ENCODE data around the gene PRDM11.

PRDM11 gene

DNA sequence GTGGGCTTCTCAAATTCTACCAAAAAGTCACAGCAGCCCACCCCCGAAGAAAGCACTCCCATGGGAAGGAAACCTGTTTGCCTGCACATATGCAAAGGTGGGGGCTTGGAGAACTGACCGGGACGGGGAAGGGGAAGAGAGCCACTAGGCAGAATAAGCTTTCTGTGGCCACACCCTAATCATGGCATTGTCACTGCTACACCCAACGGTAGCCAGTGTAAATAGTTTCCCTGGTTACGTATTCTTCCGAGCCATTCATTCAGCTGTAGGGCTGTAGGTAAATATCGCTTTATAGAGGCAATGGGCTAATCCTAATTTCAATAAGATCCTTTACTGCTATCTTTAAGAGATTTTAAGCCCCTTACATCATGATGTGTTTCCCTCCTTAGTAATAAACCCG is 61.7 kb downstream of the PRDM11 start:
- TF ChIP-seq, protein P1, sequence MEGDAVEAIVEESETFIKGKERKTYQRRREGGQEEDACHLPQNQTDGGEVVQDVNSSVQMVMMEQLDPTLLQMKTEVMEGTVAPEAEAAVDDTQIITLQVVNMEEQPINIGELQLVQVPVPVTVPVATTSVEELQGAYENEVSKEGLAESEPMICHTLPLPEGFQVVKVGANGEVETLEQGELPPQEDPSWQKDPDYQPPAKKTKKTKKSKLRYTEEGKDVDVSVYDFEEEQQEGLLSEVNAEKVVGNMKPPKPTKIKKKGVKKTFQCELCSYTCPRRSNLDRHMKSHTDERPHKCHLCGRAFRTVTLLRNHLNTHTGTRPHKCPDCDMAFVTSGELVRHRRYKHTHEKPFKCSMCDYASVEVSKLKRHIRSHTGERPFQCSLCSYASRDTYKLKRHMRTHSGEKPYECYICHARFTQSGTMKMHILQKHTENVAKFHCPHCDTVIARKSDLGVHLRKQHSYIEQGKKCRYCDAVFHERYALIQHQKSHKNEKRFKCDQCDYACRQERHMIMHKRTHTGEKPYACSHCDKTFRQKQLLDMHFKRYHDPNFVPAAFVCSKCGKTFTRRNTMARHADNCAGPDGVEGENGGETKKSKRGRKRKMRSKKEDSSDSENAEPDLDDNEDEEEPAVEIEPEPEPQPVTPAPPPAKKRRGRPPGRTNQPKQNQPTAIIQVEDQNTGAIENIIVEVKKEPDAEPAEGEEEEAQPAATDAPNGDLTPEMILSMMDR (IDR thresholded peaks at IDR 0.05; ENCODE audit: low read depth, low read length, missing control alignments), result no peak
- Histone ChIP-seq H3K36me3 (replicated peaks) (no peaks in the 10 kb centered on the region), H3K4me3 (ENCODE audit: low read depth, low read length) (no peak overlapping the region), H3K27me3 (replicated peaks) (no peaks in the 10 kb centered on the region), H3K27ac (no peak overlapping the region)
- in situ Hi-C loops (cut with HindIII; ENCODE audit: low pct_ligation_motif_present, low sequenced_read_pairs), result no loop called here
- no peak for DNase-seq

DNA sequence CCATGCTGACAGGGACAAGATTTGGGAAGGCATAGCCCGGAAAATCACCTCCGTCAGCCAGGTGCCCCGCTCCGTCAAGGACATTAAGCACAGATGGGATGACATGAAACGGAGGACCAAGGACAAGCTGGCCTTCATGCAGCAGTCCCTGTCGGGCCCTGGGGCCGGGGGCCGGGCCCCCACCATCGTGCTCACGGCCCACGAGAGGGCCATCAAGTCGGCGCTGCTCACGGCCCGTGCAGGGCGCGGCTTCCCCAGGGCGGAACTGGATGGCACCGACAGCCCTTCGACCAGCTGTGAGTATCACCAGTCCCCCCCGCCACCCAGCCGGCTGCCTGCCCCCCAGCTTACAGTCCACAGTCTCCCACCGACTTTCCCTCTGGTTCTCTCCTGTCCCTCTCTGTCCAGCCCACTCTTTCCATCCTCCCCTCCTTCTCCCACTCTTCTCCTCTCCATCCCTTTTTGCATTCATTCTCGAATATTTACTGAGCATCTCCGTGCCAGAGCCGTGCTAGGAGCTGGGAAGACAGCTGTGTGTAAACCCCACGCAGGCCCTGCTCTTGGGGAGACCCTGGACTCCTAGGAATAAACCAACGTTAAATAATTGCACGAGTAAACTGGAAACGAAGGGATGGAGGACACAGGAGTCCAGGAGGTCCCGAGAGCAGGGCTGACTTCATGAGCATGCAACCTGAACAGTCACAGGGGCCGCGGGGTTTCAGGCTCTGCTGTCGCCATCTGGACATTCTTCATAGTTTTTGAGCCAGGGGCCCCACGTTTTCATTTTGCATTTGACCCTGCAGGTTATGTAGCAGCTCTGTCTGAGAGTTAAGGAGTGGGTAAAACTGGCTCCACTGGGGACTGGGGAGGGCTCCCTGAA is 62.8 kb downstream of the PRDM11 start:
- Histone ChIP-seq H3K4me3 (ENCODE audit: low read depth, low read length) (no peak overlapping the region), H3K27me3 (replicated peaks) (no peaks in the 10 kb centered on the region), H3K36me3 (replicated peaks) (no peaks in the 10 kb centered on the region), H3K27ac (no peak overlapping the region)
- TF ChIP-seq, protein P1 (IDR thresholded peaks at IDR 0.05; ENCODE audit: low read depth, low read length, missing control alignments), result no peak
- in situ Hi-C loops (cut with HindIII; ENCODE audit: low pct_ligation_motif_present, low sequenced_read_pairs), result no loop called here
- DNase-seq, result no peak

DNA sequence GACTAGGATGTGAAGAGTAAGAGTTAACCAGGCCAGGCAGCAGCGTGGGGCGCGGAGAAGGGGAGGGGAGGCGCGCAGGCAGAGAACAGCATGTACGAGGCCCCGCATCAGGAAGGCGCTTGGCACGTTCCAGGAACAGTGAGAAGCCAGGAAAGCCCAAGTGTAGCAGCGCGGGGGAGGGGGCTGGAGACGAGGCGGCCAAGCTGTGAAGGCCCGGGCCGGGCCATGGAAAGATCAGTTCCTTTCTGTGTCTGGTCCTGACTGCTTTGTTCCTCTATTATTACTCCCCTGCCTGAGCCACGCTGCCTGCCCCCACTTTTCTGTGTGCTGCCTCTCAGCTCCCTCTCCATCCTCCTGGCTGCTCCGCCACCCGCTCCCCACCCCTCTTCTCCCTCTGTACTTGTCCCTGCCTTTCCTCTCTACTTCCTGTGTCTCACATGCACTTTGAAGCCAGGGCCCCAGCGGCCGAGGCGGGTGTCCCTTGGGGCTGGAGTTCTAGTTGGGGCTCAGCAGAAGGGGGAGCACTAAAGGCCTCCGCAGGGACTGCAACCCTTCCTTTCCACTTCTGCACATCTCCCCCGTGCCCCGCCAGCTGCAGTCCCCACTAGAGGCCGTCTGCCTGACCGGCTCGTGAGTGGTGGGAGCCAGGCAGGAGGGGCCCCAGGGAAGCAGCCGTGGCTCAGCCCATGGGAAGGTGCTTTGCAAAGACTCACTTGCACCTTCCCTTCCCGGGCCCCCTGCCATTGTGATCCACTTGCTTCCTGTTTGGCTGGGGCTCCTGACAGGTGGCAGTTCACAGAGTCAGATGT is 63.7 kb downstream of the PRDM11 start:
- H3K36me3 ChIP-seq (replicated peaks), result no peaks in the 10 kb centered on the region
- DNase-seq, result peak; percentile 33
- in situ Hi-C loops (cut with HindIII; ENCODE audit: low pct_ligation_motif_present, low sequenced_read_pairs), result no loop called here
- no peak overlapping the region for H3K4me3 ChIP-seq (ENCODE audit: low read depth, low read length)
- H3K27ac ChIP-seq, result no peak overlapping the region
- H3K27me3 ChIP-seq (replicated peaks), result no peaks in the 10 kb centered on the region
- TF ChIP-seq, protein P1 (IDR thresholded peaks at IDR 0.05; ENCODE audit: low read depth, low read length, missing control alignments), result no peak

DNA sequence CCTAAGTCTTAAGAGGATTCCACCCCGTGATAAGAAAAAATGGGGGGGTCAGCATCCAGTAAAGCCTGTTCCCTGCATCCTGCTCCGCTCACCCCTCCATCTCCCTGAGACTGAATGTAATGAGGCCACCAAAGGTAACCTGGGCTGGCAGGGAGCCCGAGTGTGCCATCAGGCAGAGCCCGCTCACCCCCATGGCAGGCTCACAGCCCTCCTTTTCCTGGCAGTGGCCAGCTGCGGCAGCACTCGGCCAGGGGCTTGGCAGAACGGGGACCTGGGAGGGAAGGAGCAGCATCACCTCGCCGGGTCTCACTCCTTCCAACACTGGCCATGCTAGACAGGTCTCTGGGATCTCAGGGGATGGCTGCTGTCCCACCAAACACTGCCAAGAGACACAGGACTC is 64.4 kb downstream of the PRDM11 start:
- Histone ChIP-seq H3K36me3 (replicated peaks) (no peaks in the 10 kb centered on the region), H3K27me3 (replicated peaks) (no peaks in the 10 kb centered on the region), H3K4me3 (ENCODE audit: low read depth, low read length) (no peak overlapping the region), H3K27ac (no peak overlapping the region)
- no peak for DNase-seq
- TF ChIP-seq, protein P1 (IDR thresholded peaks at IDR 0.05; ENCODE audit: low read depth, low read length, missing control alignments), result no peak
- in situ Hi-C loops (cut with HindIII; ENCODE audit: low pct_ligation_motif_present, low sequenced_read_pairs), result no loop called here

DNA sequence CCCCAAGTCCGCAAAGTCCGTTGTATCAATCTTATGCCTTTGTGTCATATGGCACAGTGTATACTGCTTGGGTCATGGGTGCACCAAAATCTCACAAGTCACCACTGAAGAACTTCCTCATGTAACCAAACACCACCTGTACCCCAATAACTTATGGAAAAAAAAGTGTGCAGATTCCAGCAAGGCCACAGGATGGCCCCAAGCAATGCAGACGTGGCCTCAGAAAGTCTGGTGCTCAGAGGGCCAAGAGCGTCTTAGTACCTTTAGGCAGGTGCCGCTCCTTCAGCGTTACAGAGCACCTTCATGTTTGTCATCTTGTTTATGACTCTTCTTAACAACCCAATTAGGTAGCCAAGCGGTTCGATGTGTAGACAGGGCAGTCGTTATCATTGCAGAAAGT is 65.3 kb downstream of the PRDM11 start:
- TF ChIP-seq, protein P1 (IDR thresholded peaks at IDR 0.05; ENCODE audit: low read depth, low read length, missing control alignments), result peak; percentile 19
- in situ Hi-C loops (cut with HindIII; ENCODE audit: low pct_ligation_motif_present, low sequenced_read_pairs), result no loop called here
- no peak overlapping the region for H3K4me3 ChIP-seq (ENCODE audit: low read depth, low read length)
- H3K36me3 ChIP-seq (replicated peaks), result no peaks in the 10 kb centered on the region
- no peaks in the 10 kb centered on the region for H3K27me3 ChIP-seq (replicated peaks)
- DNase-seq, result no peak
- no peak overlapping the region for H3K27ac ChIP-seq
